PC-3 (cell line): ENCODE data around the gene SF3A1.

Source experiments
- EZH2 ChIP-seq: fragments of 300-600 bp; sonication (generic); IDR thresholded peaks from one replicate; pipeline ENCODE4 v1.6.1; 2017; ENCODE audit warnings: antibody characterized with exemption, mild to moderate bottlenecking, low read length; ENCODE audit not compliant: unreplicated experiment
- TF ChIP-seq, protein P1 (sequence below): fragments of 300-600 bp; sonication (generic); conservative IDR thresholded peaks from 2 replicates; pipeline ENCODE4 v1.5.1; 2017; ENCODE audit warnings: antibody characterized with exemption, low read depth, mild to moderate bottlenecking, low read length

DNA sequence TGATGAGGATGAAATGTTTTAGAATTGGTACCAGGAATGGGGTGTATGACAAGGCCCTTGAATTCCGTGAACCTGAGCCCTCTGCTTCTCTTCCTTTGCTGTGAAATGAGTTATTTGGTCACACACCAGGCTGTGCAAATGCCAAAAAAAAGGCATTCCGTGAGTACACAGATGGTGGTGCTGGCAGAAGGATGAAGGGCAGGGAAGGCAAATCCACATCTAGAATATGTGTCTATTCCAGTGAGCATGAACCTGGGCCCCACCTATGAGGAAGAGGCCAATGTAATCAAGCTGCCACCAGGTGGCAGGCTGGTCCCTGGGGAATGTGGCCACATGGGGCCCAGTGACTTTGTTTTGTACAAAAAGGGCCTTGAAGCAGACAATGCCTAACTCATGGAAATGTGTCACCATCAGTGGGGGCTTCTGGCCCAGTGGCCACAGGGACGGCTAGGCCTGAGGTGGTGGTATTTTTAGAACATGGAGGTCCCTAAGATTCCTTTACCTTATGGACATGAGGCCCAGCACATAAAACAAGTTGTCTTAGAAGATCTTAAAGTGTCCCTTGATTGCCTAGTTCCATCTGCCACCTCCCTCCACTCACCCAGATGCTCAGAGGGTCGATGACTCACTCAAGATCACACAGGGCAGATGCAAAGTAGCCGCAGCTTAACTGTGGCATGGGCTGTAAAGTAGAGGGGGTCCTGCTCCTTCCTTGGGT, 34.4 kb upstream of the SF3A1 start:
- TF ChIP-seq, protein P1, sequence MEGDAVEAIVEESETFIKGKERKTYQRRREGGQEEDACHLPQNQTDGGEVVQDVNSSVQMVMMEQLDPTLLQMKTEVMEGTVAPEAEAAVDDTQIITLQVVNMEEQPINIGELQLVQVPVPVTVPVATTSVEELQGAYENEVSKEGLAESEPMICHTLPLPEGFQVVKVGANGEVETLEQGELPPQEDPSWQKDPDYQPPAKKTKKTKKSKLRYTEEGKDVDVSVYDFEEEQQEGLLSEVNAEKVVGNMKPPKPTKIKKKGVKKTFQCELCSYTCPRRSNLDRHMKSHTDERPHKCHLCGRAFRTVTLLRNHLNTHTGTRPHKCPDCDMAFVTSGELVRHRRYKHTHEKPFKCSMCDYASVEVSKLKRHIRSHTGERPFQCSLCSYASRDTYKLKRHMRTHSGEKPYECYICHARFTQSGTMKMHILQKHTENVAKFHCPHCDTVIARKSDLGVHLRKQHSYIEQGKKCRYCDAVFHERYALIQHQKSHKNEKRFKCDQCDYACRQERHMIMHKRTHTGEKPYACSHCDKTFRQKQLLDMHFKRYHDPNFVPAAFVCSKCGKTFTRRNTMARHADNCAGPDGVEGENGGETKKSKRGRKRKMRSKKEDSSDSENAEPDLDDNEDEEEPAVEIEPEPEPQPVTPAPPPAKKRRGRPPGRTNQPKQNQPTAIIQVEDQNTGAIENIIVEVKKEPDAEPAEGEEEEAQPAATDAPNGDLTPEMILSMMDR: peak; percentile 75
- no peak for TF ChIP-seq EZH2
